Fibroblast of lung (primary cell): ENCODE results near the gene RO60. TPM values are rescaled to one million over a fixed set of nuclear protein-coding genes. Genes with fewer than 3 reads are reported as not detected.

Experiments used
- DNase-seq, 2 donors: peaks; one replicate each; pipeline versions ENCODE4 v3.0.0 to v3.0.0-alpha.2; 2010; ENCODE audit warnings: low read depth in 2 of 2
- H2AFZ ChIP-seq: 2 replicates; pipeline ENCODE4 v1.5.1; 2012; ENCODE audit warnings: low read length, control low read depth, inconsistent platforms
- H3K27ac ChIP-seq: 2 replicates; pipeline ENCODE4 v1.5.1; 2011; ENCODE audit warnings: low read length, control low read depth; ENCODE audit not compliant: insufficient read depth
- H3K27me3 ChIP-seq: 2 replicates; pipeline ENCODE4 v1.5.1; 2011; ENCODE audit warnings: mild to moderate bottlenecking, low read length; ENCODE audit not compliant: control insufficient read depth, insufficient read depth
- H3K36me3 ChIP-seq: 2 replicates; pipeline ENCODE4 v1.5.1; 2011; ENCODE audit warnings: low read length; ENCODE audit not compliant: control insufficient read depth, insufficient read depth
- H3K4me1 ChIP-seq: 2 replicates; pipeline ENCODE4 v1.5.1; 2011; ENCODE audit warnings: low read length; ENCODE audit not compliant: control insufficient read depth, insufficient read depth; ENCODE audit errors: extremely low read depth
- H3K4me2 ChIP-seq: 2 replicates; pipeline ENCODE4 v1.5.1; 2011; ENCODE audit warnings: low read length, control low read depth; ENCODE audit not compliant: insufficient read depth; ENCODE audit errors: extremely low read depth
- H3K4me3 ChIP-seq, 4 experiments: fragments of 200-600 bp in 1 of 4; sonication (generic) in 1 of 4; replicated peaks in 1 of 4; 2 replicates each; pipeline ENCODE4 v1.5.1; 2011 to 2016; ENCODE audit warnings: low read length in 4 of 4, low read depth in 3 of 4, mild to moderate bottlenecking in 3 of 4, control low read depth in 2 of 4, inconsistent platforms in 1 of 4, mixed read lengths in 1 of 4; ENCODE audit not compliant: insufficient read depth in 1 of 4; ENCODE audit errors: control extremely low read depth in 1 of 4
- H3K79me2 ChIP-seq: 2 replicates; pipeline ENCODE4 v1.5.1; 2012; ENCODE audit warnings: mild to moderate bottlenecking, low read length, inconsistent platforms; ENCODE audit not compliant: control insufficient read depth, insufficient read depth
- H3K9ac ChIP-seq: 2 replicates; pipeline ENCODE4 v1.5.1; 2011; ENCODE audit warnings: mild to moderate bottlenecking, low read length, control low read depth; ENCODE audit not compliant: insufficient read depth
- H3K9me3 ChIP-seq: 2 replicates; pipeline ENCODE4 v1.5.1; 2012; ENCODE audit warnings: low read depth, low read length; ENCODE audit not compliant: control insufficient read depth, insufficient read depth
- H4K20me1 ChIP-seq: 2 replicates; pipeline ENCODE4 v1.5.1; 2011; ENCODE audit warnings: low read length; ENCODE audit not compliant: control insufficient read depth, insufficient read depth; ENCODE audit errors: extremely low read depth
- EZH2 ChIP-seq: IDR thresholded peaks from 2 replicates; pipeline ENCODE4 v1.5.1; 2012; ENCODE audit warnings: low read length, control low read depth, mild to moderate bottlenecking; ENCODE audit errors: missing control alignments
- polyA plus RNA-seq, 2 donors: library from polyadenylated mRNA; depleted of rRNA in 1 of 2; stranded (reverse) in 1 of 2; unstranded in 1 of 2; fragments of >200 nt; gene quantifications; 2 replicates each; pipeline ENCODE4 v1.2.1, GENCODE V29; 2011 to 2012; ENCODE audit warnings: missing spikeins in 1 of 2
- total RNA-seq: library from RNA; depleted of rRNA; stranded (reverse); fragments of >200 nt; gene quantifications from 2 replicates; pipeline ENCODE4 v1.2.1, GENCODE V29; 2014
- TF ChIP-seq, protein P1 (sequence below), 2 donors: IDR thresholded peaks in 1 of 2; conservative IDR thresholded peaks in 1 of 2; 1 replicate in 1 of 2; 2 replicates in 1 of 2; pipeline ENCODE4 v1.5.1; 2011 to 2012; ENCODE audit warnings: low read length in 2 of 2, control low read depth in 1 of 2, inconsistent platforms in 1 of 2, low read depth in 1 of 2, mild to moderate bottlenecking in 1 of 2

RO60 gene
- total and polyA plus RNA-seq, 2 donors (not counting 1 experiment from before 2014, with no cell fraction given) = 44.0 to 164 TPM

DNA sequence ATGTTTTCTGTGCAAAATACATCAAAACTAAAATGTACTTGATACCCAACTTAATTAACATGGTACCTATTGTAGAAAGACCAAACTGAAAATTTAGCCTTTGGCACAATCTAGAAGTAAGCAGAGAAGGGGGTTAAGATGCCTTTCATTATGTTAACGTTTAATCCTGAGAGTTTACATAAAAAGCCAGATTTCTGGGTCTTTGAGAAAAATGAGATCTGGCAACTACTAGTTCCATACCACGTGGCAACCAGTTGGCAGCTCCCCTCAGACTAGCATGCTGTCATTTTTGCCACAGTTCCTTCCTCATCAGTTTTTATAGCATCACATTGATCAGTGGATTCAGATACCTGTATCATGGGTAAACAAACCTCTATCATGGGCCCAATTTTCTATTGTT, 1.5 kb downstream of the RO60 start:
- Histone ChIP-seq H3K27me3 (no peaks in the 10 kb centered on the region), H3K4me3 (peak overlapping the region; percentile 81 to 99 (median 85)), H3K9me3 (no peaks in the 10 kb centered on the region), H3K36me3 (no peaks in the 10 kb centered on the region), H3K9ac (peak overlapping the region; percentile 93), H2AFZ (no peak overlapping the region), H3K4me2 (peak overlapping the region; percentile 93), H4K20me1 (no peaks in the 10 kb centered on the region), H3K4me1 (peaks cover 2% of the 10 kb centered on the region), H3K79me2 (peaks cover 86% of the 10 kb centered on the region), H3K27ac (peak overlapping the region; percentile 97)
- TF ChIP-seq, protein P1, sequence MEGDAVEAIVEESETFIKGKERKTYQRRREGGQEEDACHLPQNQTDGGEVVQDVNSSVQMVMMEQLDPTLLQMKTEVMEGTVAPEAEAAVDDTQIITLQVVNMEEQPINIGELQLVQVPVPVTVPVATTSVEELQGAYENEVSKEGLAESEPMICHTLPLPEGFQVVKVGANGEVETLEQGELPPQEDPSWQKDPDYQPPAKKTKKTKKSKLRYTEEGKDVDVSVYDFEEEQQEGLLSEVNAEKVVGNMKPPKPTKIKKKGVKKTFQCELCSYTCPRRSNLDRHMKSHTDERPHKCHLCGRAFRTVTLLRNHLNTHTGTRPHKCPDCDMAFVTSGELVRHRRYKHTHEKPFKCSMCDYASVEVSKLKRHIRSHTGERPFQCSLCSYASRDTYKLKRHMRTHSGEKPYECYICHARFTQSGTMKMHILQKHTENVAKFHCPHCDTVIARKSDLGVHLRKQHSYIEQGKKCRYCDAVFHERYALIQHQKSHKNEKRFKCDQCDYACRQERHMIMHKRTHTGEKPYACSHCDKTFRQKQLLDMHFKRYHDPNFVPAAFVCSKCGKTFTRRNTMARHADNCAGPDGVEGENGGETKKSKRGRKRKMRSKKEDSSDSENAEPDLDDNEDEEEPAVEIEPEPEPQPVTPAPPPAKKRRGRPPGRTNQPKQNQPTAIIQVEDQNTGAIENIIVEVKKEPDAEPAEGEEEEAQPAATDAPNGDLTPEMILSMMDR (conservative IDR thresholded peaks at IDR 0.05 in 1 of 2, IDR thresholded peaks at IDR 0.05 in 1 of 2; ENCODE audit: low read depth in 1 of 2, low read length in 2 of 2) = no peak
- TF ChIP-seq EZH2 = no peak
- peak; percentile 22 to 27 for DNase-seq

DNA sequence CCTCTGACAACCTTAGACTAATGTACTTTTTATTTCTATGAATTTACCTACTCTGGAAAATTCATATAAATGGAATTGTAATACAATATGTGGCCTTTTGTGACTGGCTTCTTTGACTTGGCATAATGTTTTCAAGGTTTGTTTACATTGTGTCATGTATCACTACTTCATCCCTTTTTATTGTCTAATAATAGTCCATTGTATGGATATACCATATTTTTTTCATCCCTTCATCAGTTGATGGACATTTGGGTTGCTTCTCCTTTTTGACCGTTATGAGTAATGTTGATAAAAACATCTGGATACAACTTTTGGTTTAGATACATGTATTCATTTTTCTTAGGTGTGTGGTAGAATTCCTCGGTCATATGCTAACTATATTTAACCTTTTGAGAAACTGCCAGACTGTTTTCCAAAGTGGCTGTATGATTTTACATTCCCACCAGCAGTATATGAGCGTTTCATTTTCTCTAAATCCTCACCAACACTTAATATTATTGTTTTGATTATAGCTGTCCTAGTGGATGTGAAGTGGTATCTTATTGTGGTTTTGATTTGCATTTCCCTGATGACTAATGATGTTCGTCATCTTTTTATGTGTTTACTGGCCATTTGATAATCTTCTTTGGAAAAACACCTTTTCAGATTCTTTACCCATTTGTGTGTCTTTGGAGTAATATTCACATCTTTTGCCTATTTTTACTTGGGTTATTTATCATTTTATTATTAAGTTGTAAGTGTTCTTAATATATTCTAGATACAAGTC, 3.5 kb downstream of the RO60 start:
- DNase-seq = peak in 1 of 2 donors; percentile 37
- no peak overlapping the region for H2AFZ ChIP-seq
- TF ChIP-seq EZH2 = no peak
- TF ChIP-seq, protein P1 (conservative IDR thresholded peaks at IDR 0.05 in 1 of 2, IDR thresholded peaks at IDR 0.05 in 1 of 2; ENCODE audit: low read depth in 1 of 2, low read length in 2 of 2) = no peak

DNA sequence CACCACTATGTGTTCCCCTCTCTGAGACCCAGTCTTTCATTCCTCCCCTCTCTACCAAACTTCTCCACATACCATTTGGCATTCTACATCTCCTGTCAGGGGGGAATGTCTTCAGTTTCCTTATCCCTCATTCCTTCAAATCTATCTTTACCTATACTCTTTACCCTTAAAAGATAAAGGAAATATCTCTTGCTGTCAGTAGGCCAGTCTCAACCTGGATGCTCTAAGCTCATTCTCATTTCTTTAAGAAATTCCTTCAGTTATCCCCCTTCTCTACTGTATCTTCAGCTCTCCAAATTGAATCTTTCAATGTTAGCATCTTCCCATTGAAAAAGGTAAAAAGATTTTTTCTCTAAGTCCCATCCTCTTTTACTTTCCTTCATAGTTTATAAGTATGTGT, 6.5 kb downstream of the RO60 start:
- H3K4me2 ChIP-seq = no peak overlapping the region
- H3K36me3 ChIP-seq = no peaks in the 10 kb centered on the region
- no peak overlapping the region for H3K27ac ChIP-seq
- no peak overlapping the region for H2AFZ ChIP-seq
- no peak overlapping the region for H3K9ac ChIP-seq
- no peaks in the 10 kb centered on the region for H3K4me1 ChIP-seq
- H3K79me2 ChIP-seq = peaks cover 72% of the 10 kb centered on the region
- DNase-seq = no peak
- TF ChIP-seq, protein P1 (conservative IDR thresholded peaks at IDR 0.05 in 1 of 2, IDR thresholded peaks at IDR 0.05 in 1 of 2; ENCODE audit: low read depth in 1 of 2, low read length in 2 of 2) = no peak
- TF ChIP-seq EZH2 = no peak
- no peaks in the 10 kb centered on the region for H3K9me3 ChIP-seq
- H4K20me1 ChIP-seq = no peaks in the 10 kb centered on the region
- no peak overlapping the region for H3K4me3 ChIP-seq
- no peaks in the 10 kb centered on the region for H3K27me3 ChIP-seq

More for the DNA sequence above, 3.5 kb downstream of the RO60 start:
- H3K27ac ChIP-seq = no peak overlapping the region
- peaks cover 79% of the 10 kb centered on the region for H3K79me2 ChIP-seq
- no peaks in the 10 kb centered on the region for H3K9me3 ChIP-seq
- H3K36me3 ChIP-seq = no peaks in the 10 kb centered on the region
- no peak overlapping the region for H3K4me2 ChIP-seq
- no peaks in the 10 kb centered on the region for H3K4me1 ChIP-seq
- no peaks in the 10 kb centered on the region for H3K27me3 ChIP-seq
- H3K9ac ChIP-seq = no peak overlapping the region
- H4K20me1 ChIP-seq = no peaks in the 10 kb centered on the region
- no peak overlapping the region for H3K4me3 ChIP-seq
